HEK293 (cell line): ENCODE results near the gene UBE2D1.

Experiments
- CTCF ChIA-PET: fragments of 350-600 bp; formaldehyde crosslinking; extraction: SDS; loops from one replicate; lab custom pipeline; 2021; ENCODE audit warnings: antibody characterized with exemption; lab: Yijun Ruan, JAX
- POLR2A ChIA-PET: fragments of 300-600 bp; formaldehyde crosslinking; extraction: SDS; loops from one replicate; lab custom pipeline; 2020; ENCODE audit warnings: antibody characterized with exemption, inconsistent platforms; lab: Yijun Ruan, JAX
- H3K27ac ChIP-seq: fragments of 200-500 bp; sonication (Bioruptor generic); 2 replicates; pipeline ENCODE4 v1.5.1; 2014; ENCODE audit warnings: low read depth, low read length, control low read depth, inconsistent platforms; ENCODE audit errors: extremely low read depth
- H3K36me3 ChIP-seq, 2 experiments: fragments of 200-500 bp in 1 of 2; sonication (Bioruptor generic) in 1 of 2; 1 replicate in 1 of 2; 2 replicates in 1 of 2; pipeline ENCODE4 v1.5.1; 2014 to 2017; ENCODE audit warnings: inconsistent platforms in 2 of 2, low read length in 2 of 2; ENCODE audit not compliant: control insufficient read depth in 2 of 2, insufficient read depth in 1 of 2
- H3K4me1 ChIP-seq: fragments of 200-500 bp; sonication (Bioruptor generic); 2 replicates; pipeline ENCODE4 v1.5.1; 2014; ENCODE audit warnings: mild to moderate bottlenecking, low read length, inconsistent platforms; ENCODE audit not compliant: control insufficient read depth, insufficient read depth
- H3K4me3 ChIP-seq: 2 replicates; pipeline ENCODE4 v1.5.1; 2011; ENCODE audit warnings: low read depth, mild to moderate bottlenecking, control low read depth, low read length, moderate library complexity
- H3K9me3 ChIP-seq: fragments of 200-500 bp; sonication (Bioruptor generic); 2 replicates; pipeline ENCODE4 v1.5.1; 2014; ENCODE audit warnings: low read depth, low read length, inconsistent platforms; ENCODE audit not compliant: control insufficient read depth, insufficient read depth
- EGR2 ChIP-seq: fragments of 450-650 bp; formaldehyde crosslinking; IDR thresholded peaks from 2 replicates; pipeline ENCODE4 v1.5.1; 2016; ENCODE audit warnings: low read depth, missing biosample characterization, missing genetic modification characterization
- KLF8 ChIP-seq: fragments of 450-650 bp; formaldehyde crosslinking; IDR thresholded peaks from 2 replicates; pipeline ENCODE4 v1.5.1; 2016; ENCODE audit warnings: missing biosample characterization, missing genetic modification characterization
- SCRT2 ChIP-seq: fragments of 450-650 bp; formaldehyde crosslinking; IDR thresholded peaks from 2 replicates; pipeline ENCODE4 v1.5.1; 2016; ENCODE audit warnings: missing biosample characterization, missing genetic modification characterization
- SP3 ChIP-seq: fragments of 450-650 bp; formaldehyde crosslinking; IDR thresholded peaks from 2 replicates; pipeline ENCODE4 v1.5.1; 2016; ENCODE audit warnings: missing biosample characterization, missing genetic modification characterization
- ZNF146 ChIP-seq: fragments of 450-650 bp; formaldehyde crosslinking; IDR thresholded peaks from 2 replicates; pipeline ENCODE4 v1.5.1; 2016; ENCODE audit warnings: missing biosample characterization, missing genetic modification characterization
- ZNF211 ChIP-seq: fragments of 450-650 bp; formaldehyde crosslinking; IDR thresholded peaks from 2 replicates; pipeline ENCODE4 v1.5.1; 2016; ENCODE audit warnings: low read depth, missing biosample characterization, missing genetic modification characterization
- ZNF274 ChIP-seq, 2 experiments: fragments of 200-500 bp in 1 of 2; fragments of 450-650 bp in 1 of 2; sonication (Bioruptor generic) in 1 of 2; formaldehyde crosslinking in 1 of 2; IDR thresholded peaks; 2 replicates each; pipeline versions ENCODE4 v1.5.1 to v1.6.1; 2014 to 2016; ENCODE audit warnings: borderline replicate concordance in 1 of 2, inconsistent platforms in 1 of 2, low read length in 1 of 2, missing biosample characterization in 1 of 2, missing genetic modification characterization in 1 of 2
- ZNF292 ChIP-seq: fragments of 450-650 bp; formaldehyde crosslinking; IDR thresholded peaks from 2 replicates; pipeline ENCODE4 v1.5.1; 2016; ENCODE audit warnings: low read depth, missing biosample characterization, missing genetic modification characterization, borderline replicate concordance
- ZNF341 ChIP-seq: fragments of 450-650 bp; formaldehyde crosslinking; IDR thresholded peaks from 2 replicates; pipeline ENCODE4; 2016; ENCODE audit warnings: low read depth, missing biosample characterization, missing genetic modification characterization
- ZNF366 ChIP-seq: fragments of 450-650 bp; formaldehyde crosslinking; conservative IDR thresholded peaks from 2 replicates; pipeline ENCODE4 v1.5.1; 2016; ENCODE audit warnings: missing biosample characterization, missing genetic modification characterization
- ZNF529 ChIP-seq: fragments of 450-650 bp; formaldehyde crosslinking; IDR thresholded peaks from 2 replicates; pipeline ENCODE4 v1.5.1; 2017; ENCODE audit warnings: missing genetic modification characterization, missing biosample characterization; ENCODE audit not compliant: insufficient replicate concordance
- ZNF548 ChIP-seq: fragments of 450-650 bp; formaldehyde crosslinking; IDR thresholded peaks from 2 replicates; pipeline ENCODE4 v1.5.1; 2016; ENCODE audit warnings: missing biosample characterization, missing genetic modification characterization
- ZNF701 ChIP-seq: fragments of 450-650 bp; formaldehyde crosslinking; IDR thresholded peaks from 2 replicates; pipeline ENCODE4 v1.5.1; 2016; ENCODE audit warnings: missing biosample characterization, missing genetic modification characterization
- TF ChIP-seq, protein P1 (sequence below): fragments of 450-650 bp; formaldehyde crosslinking; IDR thresholded peaks from 2 replicates; pipeline ENCODE4 v1.5.1; 2016; ENCODE audit warnings: missing biosample characterization, missing genetic modification characterization
- TF ChIP-seq, protein P2 (sequence below): fragments of 450-650 bp; formaldehyde crosslinking; conservative IDR thresholded peaks from 2 replicates; pipeline ENCODE4 v1.5.1; 2016; ENCODE audit warnings: low read depth, missing biosample characterization, missing genetic modification characterization
- TF ChIP-seq, protein P3 (sequence below): fragments of 450-650 bp; formaldehyde crosslinking; IDR thresholded peaks from 2 replicates; pipeline ENCODE4 v1.5.1; 2016; ENCODE audit warnings: missing biosample characterization, missing genetic modification characterization

Gene UBE2D1

DNA sequence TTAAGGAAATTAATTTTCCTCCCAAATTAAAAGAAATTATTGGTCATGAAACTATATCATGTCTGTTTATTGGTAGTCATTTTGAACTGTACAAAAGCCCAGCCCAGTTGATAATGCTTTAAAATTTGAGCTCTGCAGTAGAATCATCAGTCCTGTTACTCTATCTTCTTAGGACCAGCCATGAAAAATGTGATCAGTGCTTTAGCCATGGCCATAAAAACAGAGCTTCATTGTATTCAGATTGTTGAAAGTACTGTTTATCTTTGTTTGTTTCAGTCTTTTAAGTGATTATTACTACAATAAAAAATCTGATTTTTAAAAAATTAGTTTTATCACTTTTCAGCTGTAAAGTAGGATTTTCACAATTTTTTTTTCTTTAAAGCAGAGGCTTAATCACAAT lies 36.7 kb downstream of the UBE2D1 start (continued):
- no peak for TF ChIP-seq ZNF366 (tag by site-specific recombination)
- TF ChIP-seq ZNF341 (tag by site-specific recombination), result no peak
- TF ChIP-seq, protein P1, sequence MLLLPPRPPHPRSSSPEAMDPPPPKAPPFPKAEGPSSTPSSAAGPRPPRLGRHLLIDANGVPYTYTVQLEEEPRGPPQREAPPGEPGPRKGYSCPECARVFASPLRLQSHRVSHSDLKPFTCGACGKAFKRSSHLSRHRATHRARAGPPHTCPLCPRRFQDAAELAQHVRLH (tag by site-specific recombination), result no peak
- TF ChIP-seq SCRT2 (tag by site-specific recombination), result no peak
- no peak for TF ChIP-seq ZNF292
- TF ChIP-seq EGR2 (tag by site-specific recombination), result no peak
- no peak for TF ChIP-seq ZNF274 (IDR thresholded peaks at IDR 0.05; ENCODE audit: low read length)
- no peak for TF ChIP-seq ZNF274 (tag by site-specific recombination; IDR thresholded peaks at IDR 0.05; ENCODE audit: borderline replicate concordance)

DNA sequence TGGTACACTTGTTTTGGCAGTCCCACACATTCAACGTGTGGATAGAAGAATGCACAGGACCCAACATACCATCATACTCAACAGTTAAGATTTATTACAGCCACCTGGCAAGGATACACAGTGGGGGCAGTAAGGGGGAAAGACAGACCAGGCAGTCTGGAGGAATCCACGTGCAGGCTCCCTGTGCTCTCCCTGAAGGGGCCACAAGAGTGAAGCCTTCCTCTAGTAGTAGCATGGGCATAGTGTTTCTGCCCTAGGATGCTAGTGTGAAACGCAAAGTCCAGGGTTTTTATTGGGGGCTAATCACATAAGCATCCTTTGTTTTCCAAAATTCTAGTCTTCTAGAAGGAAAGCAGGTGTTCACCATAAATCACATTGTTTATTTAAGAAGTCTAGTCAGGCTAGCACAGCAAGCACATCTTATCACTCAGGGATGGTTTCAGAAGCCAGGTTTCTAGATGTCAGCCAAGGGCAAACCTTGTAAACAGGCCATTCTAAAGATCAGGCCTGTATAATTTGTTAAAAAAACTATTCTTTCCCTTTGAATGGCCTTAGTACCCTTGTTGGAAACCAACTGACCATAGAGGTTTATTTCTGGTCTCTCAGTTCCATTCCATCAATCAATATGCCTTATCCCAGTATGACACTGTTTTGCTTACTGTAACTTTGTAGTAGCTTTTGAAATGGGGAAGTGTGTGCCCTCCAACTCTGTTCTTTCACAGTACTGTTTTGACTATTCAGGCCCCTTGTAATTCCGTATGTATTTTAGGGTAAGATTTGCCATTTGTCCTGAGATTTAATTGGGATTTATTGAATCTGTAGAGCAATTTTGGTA lies 38.0 kb downstream of the UBE2D1 start:
- H3K4me3 ChIP-seq, result no peak overlapping the region
- H3K4me1 ChIP-seq, result no peaks in the 10 kb centered on the region
- CTCF ChIA-PET, result no interaction called here
- no peak overlapping the region for H3K27ac ChIP-seq
- H3K9me3 ChIP-seq, result no peaks in the 10 kb centered on the region
- TF ChIP-seq, protein P2, sequence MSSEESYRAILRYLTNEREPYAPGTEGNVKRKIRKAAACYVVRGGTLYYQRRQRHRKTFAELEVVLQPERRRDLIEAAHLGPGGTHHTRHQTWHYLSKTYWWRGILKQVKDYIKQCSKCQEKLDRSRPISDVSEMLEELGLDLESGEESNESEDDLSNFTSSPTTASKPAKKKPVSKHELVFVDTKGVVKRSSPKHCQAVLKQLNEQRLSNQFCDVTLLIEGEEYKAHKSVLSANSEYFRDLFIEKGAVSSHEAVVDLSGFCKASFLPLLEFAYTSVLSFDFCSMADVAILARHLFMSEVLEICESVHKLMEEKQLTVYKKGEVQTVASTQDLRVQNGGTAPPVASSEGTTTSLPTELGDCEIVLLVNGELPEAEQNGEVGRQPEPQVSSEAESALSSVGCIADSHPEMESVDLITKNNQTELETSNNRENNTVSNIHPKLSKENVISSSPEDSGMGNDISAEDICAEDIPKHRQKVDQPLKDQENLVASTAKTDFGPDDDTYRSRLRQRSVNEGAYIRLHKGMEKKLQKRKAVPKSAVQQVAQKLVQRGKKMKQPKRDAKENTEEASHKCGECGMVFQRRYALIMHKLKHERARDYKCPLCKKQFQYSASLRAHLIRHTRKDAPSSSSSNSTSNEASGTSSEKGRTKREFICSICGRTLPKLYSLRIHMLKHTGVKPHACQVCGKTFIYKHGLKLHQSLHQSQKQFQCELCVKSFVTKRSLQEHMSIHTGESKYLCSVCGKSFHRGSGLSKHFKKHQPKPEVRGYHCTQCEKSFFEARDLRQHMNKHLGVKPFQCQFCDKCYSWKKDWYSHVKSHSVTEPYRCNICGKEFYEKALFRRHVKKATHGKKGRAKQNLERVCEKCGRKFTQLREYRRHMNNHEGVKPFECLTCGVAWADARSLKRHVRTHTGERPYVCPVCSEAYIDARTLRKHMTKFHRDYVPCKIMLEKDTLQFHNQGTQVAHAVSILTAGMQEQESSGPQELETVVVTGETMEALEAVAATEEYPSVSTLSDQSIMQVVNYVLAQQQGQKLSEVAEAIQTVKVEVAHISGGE (tag by site-specific recombination), result no peak
- TF ChIP-seq ZNF211 (tag by site-specific recombination), result no peak
- TF ChIP-seq, protein P3, sequence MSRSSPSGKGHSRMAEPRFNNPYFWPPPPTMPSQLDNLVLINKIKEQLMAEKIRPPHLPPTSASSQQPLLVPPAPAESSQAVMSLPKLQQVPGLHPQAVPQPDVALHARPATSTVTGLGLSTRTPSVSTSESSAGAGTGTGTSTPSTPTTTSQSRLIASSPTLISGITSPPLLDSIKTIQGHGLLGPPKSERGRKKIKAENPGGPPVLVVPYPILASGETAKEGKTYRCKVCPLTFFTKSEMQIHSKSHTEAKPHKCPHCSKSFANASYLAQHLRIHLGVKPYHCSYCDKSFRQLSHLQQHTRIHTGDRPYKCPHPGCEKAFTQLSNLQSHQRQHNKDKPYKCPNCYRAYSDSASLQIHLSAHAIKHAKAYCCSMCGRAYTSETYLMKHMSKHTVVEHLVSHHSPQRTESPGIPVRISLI, result no peak
- no peaks in the 10 kb centered on the region; a peak in 1 of 3 replicates for H3K36me3 ChIP-seq
- POLR2A ChIA-PET, result no interaction called here

DNA sequence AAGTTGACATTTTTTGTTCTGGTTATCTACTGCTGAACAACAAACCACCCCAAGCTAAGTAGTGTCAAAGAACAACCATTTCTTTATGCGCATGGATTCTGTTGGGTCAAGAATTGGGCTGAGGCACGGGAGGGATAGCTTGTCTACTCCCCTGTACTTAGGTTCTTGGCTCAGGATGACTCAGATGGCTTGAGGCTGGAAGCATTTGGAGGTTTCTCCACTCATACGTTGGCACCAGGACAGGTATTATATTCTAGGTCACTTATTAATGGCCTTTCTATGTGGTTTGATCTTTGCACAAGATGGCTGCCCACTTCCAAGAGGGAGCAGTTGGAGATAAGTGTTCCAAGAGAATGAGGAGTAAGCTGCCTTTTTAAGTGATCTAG lies 38.6 kb downstream of the UBE2D1 start:
- H3K27ac ChIP-seq, result no peak overlapping the region
- no peak for TF ChIP-seq KLF8 (tag by site-specific recombination)
- no peak for TF ChIP-seq ZNF146 (tag by site-specific recombination)
- TF ChIP-seq SP3 (tag by site-specific recombination), result no peak
- TF ChIP-seq ZNF548 (tag by site-specific recombination), result no peak
- no peak for TF ChIP-seq ZNF529 (tag by site-specific recombination)
- no peak for TF ChIP-seq ZNF274 (IDR thresholded peaks at IDR 0.05; ENCODE audit: low read length)
- TF ChIP-seq ZNF274 (tag by site-specific recombination; IDR thresholded peaks at IDR 0.05; ENCODE audit: borderline replicate concordance), result no peak
- TF ChIP-seq ZNF701, result no peak
- no peaks in the 10 kb centered on the region; a peak in 1 of 3 replicates for H3K36me3 ChIP-seq
- CTCF ChIA-PET, result interaction anchor here (0.6 kb wide), 1 partner anchor 718 kb away, joined by 3 read pairs; no protein-coding TSS in a partner anchor
- no peaks in the 10 kb centered on the region for H3K9me3 ChIP-seq
- POLR2A ChIA-PET, result no interaction called here
- H3K4me3 ChIP-seq, result no peak overlapping the region
- no peaks in the 10 kb centered on the region for H3K4me1 ChIP-seq
